ENCODE results near the gene CCM2. TPM values are rescaled to one million over a fixed set of nuclear protein-coding genes. Genes with fewer than 3 reads are reported as not detected.

Gene CCM2
- total RNA-seq, 3 donors from 2014 or later (not counting 1 experiment from before 2014, with no cell fraction given): 66.2 to 104 (median 97.5) TPM

GRCh38 chr7:45102785-45103712 is 103.0 kb downstream of the CCM2 start:
- H3K27me3 Mint-ChIP-seq (ENCODE audit: low read depth in 2 of 2): no peaks in the 10 kb centered on the region
- peaks cover 0 to 6% of the 10 kb centered on the region in 2 donors for H3K4me1 Mint-ChIP-seq
- no peak overlapping the region for H3K4me3 Mint-ChIP-seq
- Histone ChIP-seq H3K9me3 (ENCODE audit: control insufficient read depth, insufficient read depth, low read length) (no peaks in the 10 kb centered on the region), H3K36me3 (ENCODE audit: control insufficient read depth, insufficient read depth, low read length) (peaks cover 90% of the 10 kb centered on the region), H3K27me3 (ENCODE audit: control insufficient read depth, insufficient read depth, low read length) (no peaks in the 10 kb centered on the region), H3K4me1 (ENCODE audit: control insufficient read depth, insufficient read depth, low read length) (peaks cover 8% of the 10 kb centered on the region), H3K27ac (ENCODE audit: low read length) (no peak overlapping the region), H3K4me3 (ENCODE audit: low read length) (no peak overlapping the region)
- DNase-seq: no peak
- no peaks in the 10 kb centered on the region for H3K9me3 Mint-ChIP-seq
- 89% methylated on average over 13 of the region's 14 CpGs for WGBS (ENCODE audit: insufficient coverage)
- no peak overlapping the region for H3K27ac Mint-ChIP-seq
- intact Hi-C loops (cut with micrococcal nuclease): no loop called here
- TF ChIP-seq CTCF (IDR thresholded peaks at IDR 0.05): no peak
- ATAC-seq: no peak
- H3K36me3 Mint-ChIP-seq: no peaks in the 10 kb centered on the region

- Histone ChIP-seq H3K27ac (ENCODE audit: low read length) (no peak overlapping the region), H3K27me3 (ENCODE audit: control insufficient read depth, insufficient read depth, low read length) (no peaks in the 10 kb centered on the region), H3K9me3 (ENCODE audit: control insufficient read depth, insufficient read depth, low read length) (no peaks in the 10 kb centered on the region), H3K36me3 (ENCODE audit: control insufficient read depth, insufficient read depth, low read length) (peaks cover 99% of the 10 kb centered on the region), H3K4me1 (ENCODE audit: control insufficient read depth, insufficient read depth, low read length) (peaks cover 18% of the 10 kb centered on the region), H3K4me3 (ENCODE audit: low read length) (no peak overlapping the region)
- intact Hi-C loops (cut with micrococcal nuclease): no loop called here
- 97% methylated on average over 17 of the region's 17 CpGs for WGBS (ENCODE audit: insufficient coverage)
- no peaks in the 10 kb centered on the region for H3K9me3 Mint-ChIP-seq
- DNase-seq: no peak
- no peak overlapping the region for H3K4me3 Mint-ChIP-seq
- H3K4me1 Mint-ChIP-seq: peaks cover 0 to 14% of the 10 kb centered on the region in 2 donors
- ATAC-seq: no peak
- no peak for TF ChIP-seq CTCF (IDR thresholded peaks at IDR 0.05)
- H3K27me3 Mint-ChIP-seq (ENCODE audit: low read depth in 2 of 2): no peaks in the 10 kb centered on the region
- H3K27ac Mint-ChIP-seq: no peak overlapping the region
- H3K36me3 Mint-ChIP-seq: no peaks in the 10 kb centered on the region
These were observed 104.2 kb downstream of the CCM2 start for GRCh38 chr7:45103958-45104843.

GRCh38 chr7:45104844-45105587 is 105.0 kb downstream of the CCM2 start:
- WGBS (ENCODE audit: insufficient coverage): 97% methylated on average over 12 of the region's 12 CpGs
- H3K9me3 ChIP-seq (ENCODE audit: control insufficient read depth, insufficient read depth, low read length): no peaks in the 10 kb centered on the region
- TF ChIP-seq CTCF (IDR thresholded peaks at IDR 0.05): no peak
- no peaks in the 10 kb centered on the region for H3K27me3 ChIP-seq (ENCODE audit: control insufficient read depth, insufficient read depth, low read length)
- Mint-ChIP-seq H3K27ac (no peak overlapping the region), H3K9me3 (no peaks in the 10 kb centered on the region), H3K4me1 (peaks cover 2 to 16% of the 10 kb centered on the region in 2 donors), H3K27me3 (ENCODE audit: low read depth in 2 of 2) (no peaks in the 10 kb centered on the region), H3K4me3 (no peak overlapping the region), H3K36me3 (no peaks in the 10 kb centered on the region)
- no peak overlapping the region for H3K27ac ChIP-seq (ENCODE audit: low read length)
- H3K36me3 ChIP-seq (ENCODE audit: control insufficient read depth, insufficient read depth, low read length): peaks cover 91% of the 10 kb centered on the region
- no peak for DNase-seq
- no peak for ATAC-seq
- H3K4me3 ChIP-seq (ENCODE audit: low read length): no peak overlapping the region
- intact Hi-C loops (cut with micrococcal nuclease): no loop called here
- H3K4me1 ChIP-seq (ENCODE audit: control insufficient read depth, insufficient read depth, low read length): peaks cover 19% of the 10 kb centered on the region
